H54 (cell line): ENCODE data around the gene CYFIP2.

ENCODE experiments used
- DNase-seq: peaks from one replicate; pipeline ENCODE4 v3.0.0; 2011; ENCODE audit warnings: low spot score, mixed read lengths; ENCODE audit not compliant: insufficient read length
- FAIRE-seq: peaks from 3 replicates; lab custom pipeline; 2011; peaks lifted over from hg19 to GRCh38; lab: Jason Lieb, UNC
- POLR2A ChIP-seq: IDR thresholded peaks from 2 replicates; pipeline ENCODE4 v1.6.1; 2011; ENCODE audit warnings: low read depth, mild to moderate bottlenecking, low read length

CYFIP2 gene

GRCh38 chr5:157270771-157271170, 4.8 kb downstream of the CYFIP2 start:
- DNase-seq = no peak
- FAIRE-seq = no peak
- TF ChIP-seq POLR2A = no peak

- DNase-seq = no peak
- FAIRE-seq = no peak
- TF ChIP-seq POLR2A = no peak
These were observed 5.9 kb downstream of the CYFIP2 start for GRCh38 chr5:157271740-157272271.

- no peak for TF ChIP-seq POLR2A
- no peak for FAIRE-seq
- no peak for DNase-seq
These were observed 7.2 kb downstream of the CYFIP2 start for GRCh38 chr5:157273131-157273556.

GRCh38 chr5:157275403-157275802, 9.5 kb downstream of the CYFIP2 start:
- TF ChIP-seq POLR2A = no peak
- no peak for FAIRE-seq
- DNase-seq = no peak

GRCh38 chr5:157278319-157279037, 12.6 kb downstream of the CYFIP2 start:
- DNase-seq (no peak), FAIRE-seq (no peak)
- TF ChIP-seq POLR2A = no peak

GRCh38 chr5:157279605-157280239, 13.8 kb downstream of the CYFIP2 start:
- DNase-seq (no peak), FAIRE-seq (no peak)
- TF ChIP-seq POLR2A = no peak

GRCh38 chr5:157280927-157281326, 15.0 kb downstream of the CYFIP2 start:
- FAIRE-seq (no peak), DNase-seq (no peak)
- no peak for TF ChIP-seq POLR2A

- no peak for TF ChIP-seq POLR2A
- FAIRE-seq (no peak), DNase-seq (no peak)
These were observed 16.2 kb downstream of the CYFIP2 start for GRCh38 chr5:157282150-157282549.

GRCh38 chr5:157283434-157283833, 17.5 kb downstream of the CYFIP2 start:
- no peak for DNase-seq
- TF ChIP-seq POLR2A = no peak
- no peak for FAIRE-seq

- FAIRE-seq (no peak), DNase-seq (no peak)
- no peak for TF ChIP-seq POLR2A
These were observed 18.7 kb downstream of the CYFIP2 start for GRCh38 chr5:157284458-157285212.

GRCh38 chr5:157285310-157286035, 19.6 kb downstream of the CYFIP2 start:
- no peak for TF ChIP-seq POLR2A
- no peak for FAIRE-seq
- no peak for DNase-seq

- no peak for FAIRE-seq
- no peak for TF ChIP-seq POLR2A
- DNase-seq = no peak
These were observed 20.9 kb downstream of the CYFIP2 start for GRCh38 chr5:157286761-157287211.

- DNase-seq (no peak), FAIRE-seq (no peak)
- TF ChIP-seq POLR2A = no peak
These were observed 22.7 kb downstream of the CYFIP2 start for GRCh38 chr5:157288405-157289163.
